Activated naive CD8-positive, alpha-beta T cell treated with anti-CD3 and anti-CD28 coated beads for 36 hours (primary cell): Measurements from ENCODE around the gene RADX. TPM values are rescaled to one million over a fixed set of nuclear protein-coding genes. Genes with fewer than 3 reads are reported as not detected.
A peak's percentile ranks its signal among the peaks of the same experiment; 100 is the strongest.

Experiments used
- DNase-seq: peaks from one replicate; pipeline ENCODE4 v3.0.0; 2021
- H3K27ac Mint-ChIP-seq: one replicate; pipeline ENCODE4 v1.8.0; 2022; ENCODE audit warnings: mild to moderate bottlenecking, moderate library complexity, mixed read lengths
- H3K27me3 Mint-ChIP-seq: one replicate; pipeline ENCODE4 v1.8.0; 2022; ENCODE audit warnings: mild to moderate bottlenecking, mixed read lengths
- H3K36me3 Mint-ChIP-seq: one replicate; pipeline ENCODE4 v1.8.0; 2021; ENCODE audit warnings: mild to moderate bottlenecking, mixed read lengths
- H3K4me1 Mint-ChIP-seq: one replicate; pipeline ENCODE4 v1.8.0; 2021; ENCODE audit warnings: mixed read lengths
- H3K4me3 Mint-ChIP-seq: one replicate; pipeline ENCODE4 v1.8.0; 2022; ENCODE audit warnings: mild to moderate bottlenecking, moderate library complexity, mixed read lengths
- H3K9me3 Mint-ChIP-seq: one replicate; pipeline ENCODE4 v1.8.0; 2022; ENCODE audit warnings: mixed read lengths
- total RNA-seq, 2 experiments: library from RNA; stranded (reverse); gene quantifications; one replicate each; pipeline ENCODE4 v1.2.3, GENCODE V29; 2021

RADX gene
- 10 to 100 TPM in 1 of 2 experiments, 1 to 10 TPM in 1; 7.8 to 10.1 TPM for total RNA-seq

GRCh38 chrX:106611679-106612392 is at the start of gene RADX:
Gene RADX, plus strand, starts transcription at chrX:106611978. Its CDS starts 103 bp downstream, at chrX:106612081.
- H3K9me3 Mint-ChIP-seq = no peaks in the 10 kb centered on the region
- H3K36me3 Mint-ChIP-seq = no peaks in the 10 kb centered on the region
- H3K4me1 Mint-ChIP-seq = peaks cover 22% of the 10 kb centered on the region
- peak; percentile 86 for DNase-seq
- peak within 1 kb of the TSS; percentile 83 for H3K27ac Mint-ChIP-seq
- H3K4me3 Mint-ChIP-seq = peak within 1 kb of the TSS; percentile 91
- no peaks in the 10 kb centered on the region for H3K27me3 Mint-ChIP-seq

DNA sequence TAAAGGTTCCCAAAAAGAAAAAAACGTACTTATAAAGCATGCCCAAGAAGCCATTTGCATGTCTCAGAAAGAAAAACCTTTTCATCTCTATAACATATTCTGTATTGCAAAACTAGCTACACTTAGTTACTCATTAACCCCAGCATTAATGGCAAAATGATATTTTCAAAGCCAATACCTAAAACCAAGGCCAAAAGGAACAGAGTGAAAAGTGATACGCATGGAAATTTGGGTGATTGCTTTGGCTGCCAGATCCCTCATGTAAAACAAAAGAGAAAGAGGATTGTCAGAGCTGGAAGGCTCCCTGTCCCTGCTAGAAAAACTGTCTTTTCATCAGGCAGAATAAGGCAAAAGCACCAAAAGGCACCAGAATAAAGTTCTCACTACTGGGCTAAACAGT is 46.8 kb upstream of the RADX start:
- H3K27ac Mint-ChIP-seq = no peak overlapping the region
- no peak for DNase-seq
- H3K4me3 Mint-ChIP-seq = no peak overlapping the region
- peaks cover 6% of the 10 kb centered on the region for H3K27me3 Mint-ChIP-seq
- no peaks in the 10 kb centered on the region for H3K9me3 Mint-ChIP-seq
- H3K36me3 Mint-ChIP-seq = no peaks in the 10 kb centered on the region
- no peaks in the 10 kb centered on the region for H3K4me1 Mint-ChIP-seq

GRCh38 chrX:106566362-106566761 is 45.4 kb upstream of the RADX start:
- no peaks in the 10 kb centered on the region for H3K9me3 Mint-ChIP-seq
- H3K4me1 Mint-ChIP-seq = no peaks in the 10 kb centered on the region
- H3K4me3 Mint-ChIP-seq = no peak overlapping the region
- H3K27me3 Mint-ChIP-seq = peaks cover 6% of the 10 kb centered on the region
- no peak overlapping the region for H3K27ac Mint-ChIP-seq
- DNase-seq = no peak
- no peaks in the 10 kb centered on the region for H3K36me3 Mint-ChIP-seq

DNA sequence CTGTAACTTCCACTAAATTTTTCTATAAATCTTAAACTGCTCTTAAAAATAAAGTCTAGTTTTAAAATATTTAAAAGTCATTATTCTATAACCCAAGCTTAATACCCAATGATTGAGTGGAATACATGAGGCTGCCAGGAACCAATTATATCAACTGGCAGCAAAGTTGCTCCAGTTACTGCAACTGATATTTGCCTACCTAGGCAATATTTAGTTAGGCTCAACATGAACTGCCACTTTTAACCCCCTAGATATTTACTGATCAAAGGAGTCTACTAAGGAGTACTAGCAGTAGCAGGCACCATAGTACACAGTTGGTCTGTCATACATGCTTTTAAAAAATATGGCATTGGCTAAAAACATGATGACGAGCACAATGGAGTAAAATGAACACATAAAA is 29.9 kb upstream of the RADX start:
- H3K4me1 Mint-ChIP-seq = no peaks in the 10 kb centered on the region
- DNase-seq = no peak
- peaks cover 3% of the 10 kb centered on the region for H3K9me3 Mint-ChIP-seq
- H3K27ac Mint-ChIP-seq = no peak overlapping the region
- H3K4me3 Mint-ChIP-seq = no peak overlapping the region
- H3K36me3 Mint-ChIP-seq = no peaks in the 10 kb centered on the region
- no peaks in the 10 kb centered on the region for H3K27me3 Mint-ChIP-seq

GRCh38 chrX:106585478-106585877 is 26.3 kb upstream of the RADX start:
- H3K9me3 Mint-ChIP-seq = no peaks in the 10 kb centered on the region
- H3K4me1 Mint-ChIP-seq = peaks cover 7% of the 10 kb centered on the region
- DNase-seq = no peak
- no peaks in the 10 kb centered on the region for H3K27me3 Mint-ChIP-seq
- no peak overlapping the region for H3K4me3 Mint-ChIP-seq
- H3K36me3 Mint-ChIP-seq = no peaks in the 10 kb centered on the region
- no peak overlapping the region for H3K27ac Mint-ChIP-seq

DNA sequence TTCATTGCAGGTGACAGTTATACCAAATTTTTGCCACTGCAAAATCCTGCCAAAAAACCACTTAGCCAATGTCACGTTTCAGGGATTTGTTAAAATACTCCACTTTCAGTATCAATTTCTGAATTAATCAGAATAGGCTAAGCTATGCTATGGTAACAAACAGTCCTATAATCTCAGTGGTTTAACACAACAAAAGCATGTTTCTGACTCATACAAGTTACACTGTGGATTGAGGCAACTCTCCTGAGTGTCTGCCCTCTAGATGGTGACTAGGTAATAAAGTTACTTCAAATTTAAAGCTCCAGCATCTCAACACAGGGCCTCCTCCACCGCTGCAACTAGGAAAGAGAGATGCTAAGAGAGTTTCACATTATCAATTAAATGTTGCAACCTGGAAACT is 23.0 kb upstream of the RADX start:
- Mint-ChIP-seq H3K27ac (no peak overlapping the region), H3K4me1 (peaks cover 7% of the 10 kb centered on the region), H3K9me3 (no peaks in the 10 kb centered on the region), H3K4me3 (no peak overlapping the region), H3K27me3 (no peaks in the 10 kb centered on the region), H3K36me3 (no peaks in the 10 kb centered on the region)
- DNase-seq = no peak

- Mint-ChIP-seq H3K9me3 (no peaks in the 10 kb centered on the region), H3K27ac (no peak overlapping the region), H3K27me3 (peaks cover 3% of the 10 kb centered on the region), H3K4me3 (no peak overlapping the region), H3K4me1 (no peaks in the 10 kb centered on the region), H3K36me3 (no peaks in the 10 kb centered on the region)
- DNase-seq = no peak
Observed at GRCh38 chrX:106599411-106599810, 12.4 kb upstream of the RADX start.

DNA sequence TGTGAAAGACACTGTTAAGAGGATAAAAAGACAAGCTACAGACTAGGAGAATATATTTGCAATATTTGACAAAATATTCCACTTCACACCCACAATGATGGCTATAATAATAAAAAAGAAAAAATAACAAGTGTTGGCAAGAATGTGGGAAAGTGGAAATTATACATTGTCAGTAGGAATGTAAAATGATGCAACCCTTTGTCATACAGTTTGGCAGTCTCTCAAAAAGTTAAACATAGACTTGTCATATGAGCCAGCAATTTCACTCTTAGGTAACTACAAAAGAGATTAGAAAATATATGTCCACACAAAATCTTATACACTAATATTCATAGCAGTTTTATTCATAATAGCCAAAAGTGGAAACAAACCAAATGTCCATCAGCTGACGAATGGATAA is 5.2 kb upstream of the RADX start:
- DNase-seq = no peak
- Mint-ChIP-seq H3K36me3 (no peaks in the 10 kb centered on the region), H3K27ac (no peak overlapping the region)

GRCh38 chrX:106608016-106608415 is 3.8 kb upstream of the RADX start:
- Mint-ChIP-seq H3K4me1 (peaks cover 14% of the 10 kb centered on the region), H3K4me3 (no peak overlapping the region), H3K27ac (no peak overlapping the region), H3K9me3 (no peaks in the 10 kb centered on the region), H3K27me3 (no peaks in the 10 kb centered on the region), H3K36me3 (no peaks in the 10 kb centered on the region)
- peak; percentile 17 for DNase-seq

More for the DNA sequence above, 5.2 kb upstream of the RADX start:
- Mint-ChIP-seq H3K4me1 (peaks cover 13% of the 10 kb centered on the region), H3K27me3 (no peaks in the 10 kb centered on the region), H3K4me3 (no peak overlapping the region), H3K9me3 (no peaks in the 10 kb centered on the region)

DNA sequence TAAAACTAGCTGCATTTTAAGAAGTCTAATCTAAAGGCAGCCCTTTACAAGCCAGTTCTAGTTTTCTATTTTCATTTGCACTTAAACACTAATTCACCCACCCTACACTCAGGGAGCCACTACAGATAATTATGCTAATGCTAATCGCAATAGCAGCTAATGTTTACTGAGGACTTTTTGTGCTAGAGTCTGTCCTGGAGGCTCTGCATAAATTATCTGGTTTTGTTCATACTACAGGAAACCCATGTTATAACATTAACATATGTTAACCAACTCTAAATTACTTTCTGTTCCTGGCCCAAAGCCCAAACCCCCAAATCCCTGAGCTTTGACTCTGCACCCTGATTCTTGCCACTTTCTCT is 480 bp upstream of the RADX start:
- DNase-seq = no peak
- Mint-ChIP-seq H3K4me1 (peaks cover 22% of the 10 kb centered on the region), H3K27me3 (no peaks in the 10 kb centered on the region), H3K36me3 (no peaks in the 10 kb centered on the region), H3K9me3 (no peaks in the 10 kb centered on the region), H3K27ac (peak overlapping the region; percentile 83), H3K4me3 (peak overlapping the region; percentile 91)

- Mint-ChIP-seq H3K27ac (peak overlapping the region; percentile 83), H3K9me3 (no peaks in the 10 kb centered on the region), H3K4me3 (peak overlapping the region; percentile 91), H3K36me3 (no peaks in the 10 kb centered on the region), H3K4me1 (peaks cover 22% of the 10 kb centered on the region), H3K27me3 (no peaks in the 10 kb centered on the region)
- DNase-seq = no peak
Observed at GRCh38 chrX:106612393-106612763, 600 bp downstream of the RADX start.

DNA sequence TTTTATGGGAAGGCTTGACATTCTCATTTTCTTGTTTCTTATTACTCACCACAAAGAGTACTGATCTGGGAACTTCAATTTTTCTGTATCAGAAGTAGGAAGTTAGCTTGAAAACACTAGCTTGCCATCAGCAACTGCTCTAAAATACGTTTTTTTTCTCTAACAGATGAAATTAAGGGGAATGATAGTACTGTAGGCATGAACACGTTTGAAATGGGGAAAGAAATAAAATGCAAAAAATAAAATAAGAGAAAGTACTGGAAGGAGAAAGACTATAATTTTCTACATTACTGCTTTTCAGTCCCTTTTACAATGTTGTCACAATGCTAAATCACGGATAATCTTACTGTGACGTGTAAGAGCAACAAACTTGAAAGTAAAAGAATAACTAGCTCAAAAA is 1.5 kb downstream of the RADX start:
- peak overlapping the region; percentile 91 for H3K4me3 Mint-ChIP-seq
- no peaks in the 10 kb centered on the region for H3K27me3 Mint-ChIP-seq
- H3K36me3 Mint-ChIP-seq = no peaks in the 10 kb centered on the region
- no peaks in the 10 kb centered on the region for H3K9me3 Mint-ChIP-seq
- H3K4me1 Mint-ChIP-seq = peaks cover 13% of the 10 kb centered on the region
- H3K27ac Mint-ChIP-seq = no peak overlapping the region
- DNase-seq = no peak

DNA sequence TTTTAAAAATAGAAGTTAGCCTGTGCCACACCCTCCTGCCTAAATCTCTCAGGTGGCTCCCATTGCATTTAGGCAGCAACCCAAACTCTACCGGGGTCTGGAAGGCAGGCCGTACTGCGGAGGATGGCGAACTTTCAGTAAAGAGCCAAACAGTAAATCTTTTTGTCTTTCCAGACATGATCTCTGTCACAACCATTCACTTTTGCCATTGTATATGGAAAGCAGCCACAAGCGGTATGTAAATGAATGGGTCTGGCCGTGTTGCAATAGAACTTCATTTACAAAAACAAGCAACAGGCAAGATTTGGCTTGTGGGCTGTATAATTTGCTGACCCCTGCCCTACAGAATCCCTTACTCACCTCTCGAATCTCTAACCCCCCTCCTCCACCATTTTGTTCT is 3.3 kb downstream of the RADX start:
- no peak for DNase-seq
- no peak overlapping the region for H3K4me3 Mint-ChIP-seq
- H3K4me1 Mint-ChIP-seq = peaks cover 11% of the 10 kb centered on the region
- no peaks in the 10 kb centered on the region for H3K9me3 Mint-ChIP-seq
- H3K36me3 Mint-ChIP-seq = no peaks in the 10 kb centered on the region
- H3K27me3 Mint-ChIP-seq = no peaks in the 10 kb centered on the region
- H3K27ac Mint-ChIP-seq = no peak overlapping the region

GRCh38 chrX:106619797-106620196 is 8.0 kb downstream of the RADX start:
- no peaks in the 10 kb centered on the region for H3K9me3 Mint-ChIP-seq
- no peak for DNase-seq
- H3K36me3 Mint-ChIP-seq = no peaks in the 10 kb centered on the region
- peaks cover 4% of the 10 kb centered on the region for H3K4me1 Mint-ChIP-seq
- no peak overlapping the region for H3K4me3 Mint-ChIP-seq
- no peaks in the 10 kb centered on the region for H3K27me3 Mint-ChIP-seq
- H3K27ac Mint-ChIP-seq = no peak overlapping the region

- DNase-seq = no peak
- no peak overlapping the region for H3K4me3 Mint-ChIP-seq
- no peaks in the 10 kb centered on the region for H3K27me3 Mint-ChIP-seq
- no peaks in the 10 kb centered on the region for H3K4me1 Mint-ChIP-seq
- no peaks in the 10 kb centered on the region for H3K36me3 Mint-ChIP-seq
- H3K9me3 Mint-ChIP-seq = no peaks in the 10 kb centered on the region
- H3K27ac Mint-ChIP-seq = no peak overlapping the region
Observed at GRCh38 chrX:106621836-106622235, 10.1 kb downstream of the RADX start.

DNA sequence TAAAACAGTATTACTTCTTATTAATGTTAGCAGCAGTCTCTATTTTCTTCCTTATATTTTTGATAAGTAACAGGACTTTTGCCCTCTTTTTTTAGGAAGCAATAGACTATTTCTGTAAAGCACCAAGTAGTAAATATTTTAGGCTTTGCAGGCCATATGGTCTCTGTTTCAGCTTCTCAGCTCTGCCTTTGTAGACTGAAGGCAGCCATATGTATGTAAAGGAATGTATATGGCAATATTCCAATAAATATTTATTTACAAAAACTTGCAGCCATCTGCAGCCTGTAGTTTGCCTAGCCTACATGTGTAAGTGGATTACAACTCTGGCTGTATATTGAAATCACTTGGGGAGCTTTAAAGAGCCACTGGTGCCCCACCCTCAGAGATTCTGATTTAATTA is 15.0 kb downstream of the RADX start:
- Mint-ChIP-seq H3K4me1 (no peaks in the 10 kb centered on the region), H3K4me3 (no peak overlapping the region), H3K27me3 (no peaks in the 10 kb centered on the region), H3K27ac (no peak overlapping the region), H3K9me3 (no peaks in the 10 kb centered on the region), H3K36me3 (no peaks in the 10 kb centered on the region)
- DNase-seq = no peak
